ENCODE data around the gene PRKN.
"Not testable (repeated sequence)": the region's sequence is repeated elsewhere in the genome, so short reads cannot be mapped to it uniquely, and the experiment has no call there.

Gene PRKN

DNA sequence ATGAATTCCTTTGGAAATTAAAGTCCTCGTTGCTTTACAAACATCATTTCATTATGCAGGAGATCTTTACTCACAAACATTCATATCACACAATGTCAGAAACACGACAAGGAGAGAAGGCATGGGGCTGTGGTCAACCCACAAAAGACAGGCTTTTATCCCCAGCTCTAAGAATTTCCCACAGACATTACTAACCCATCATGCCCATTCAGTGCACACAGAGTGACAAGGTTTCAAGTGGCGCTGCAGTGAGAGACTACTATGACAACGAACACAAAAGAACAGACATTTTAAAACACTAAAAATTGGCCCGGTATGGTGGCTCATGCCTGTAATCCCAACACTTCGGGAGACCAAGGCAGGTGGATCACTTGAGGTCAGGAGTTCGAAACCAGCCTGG is 873.9 kb downstream of the PRKN start:
- DNase-seq (ENCODE audit: low read depth, low spot score): peak; percentile 75

DNA sequence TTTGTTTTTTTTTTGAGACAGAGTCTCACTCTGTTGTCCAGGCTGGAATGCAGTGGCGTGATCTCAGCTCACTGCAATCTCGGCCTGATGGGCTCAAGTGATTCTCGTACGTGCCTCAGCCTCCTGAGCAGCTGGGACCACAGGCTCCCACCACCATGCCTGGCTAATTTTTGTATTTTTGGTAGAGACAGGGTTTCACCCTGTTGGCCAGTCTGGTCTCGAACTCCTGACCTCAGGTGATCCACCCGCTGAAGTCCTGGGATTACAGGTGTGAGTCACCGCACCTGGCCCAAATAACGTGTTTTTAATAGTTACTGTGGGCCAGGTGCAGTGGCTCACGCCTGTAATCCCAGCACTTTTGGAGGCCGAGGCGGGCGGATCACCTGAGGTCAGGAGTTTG is 876.1 kb downstream of the PRKN start:
- not testable (repeated sequence) for DNase-seq (ENCODE audit: low read depth, low spot score)

DNA sequence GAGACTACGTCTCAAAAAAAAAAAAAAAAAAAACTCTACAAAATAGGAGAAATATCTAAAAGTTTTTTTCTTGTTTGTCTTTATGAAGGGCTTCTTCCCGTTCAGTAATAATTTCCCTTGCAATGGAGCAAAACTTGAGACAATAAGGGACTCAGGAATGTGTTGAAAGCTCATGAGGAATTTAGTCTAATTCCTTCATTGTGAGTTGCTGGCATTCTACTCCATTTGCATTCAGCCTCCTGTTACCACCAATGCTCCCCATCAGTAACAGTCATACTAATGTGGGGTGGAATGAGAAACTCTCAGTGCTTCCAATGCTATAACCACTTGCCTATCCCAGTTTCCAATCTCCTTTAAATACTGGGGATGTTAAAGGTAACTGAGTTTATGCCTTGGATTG is 877.0 kb downstream of the PRKN start:
- DNase-seq (ENCODE audit: low read depth, low spot score): peak; percentile 78

DNA sequence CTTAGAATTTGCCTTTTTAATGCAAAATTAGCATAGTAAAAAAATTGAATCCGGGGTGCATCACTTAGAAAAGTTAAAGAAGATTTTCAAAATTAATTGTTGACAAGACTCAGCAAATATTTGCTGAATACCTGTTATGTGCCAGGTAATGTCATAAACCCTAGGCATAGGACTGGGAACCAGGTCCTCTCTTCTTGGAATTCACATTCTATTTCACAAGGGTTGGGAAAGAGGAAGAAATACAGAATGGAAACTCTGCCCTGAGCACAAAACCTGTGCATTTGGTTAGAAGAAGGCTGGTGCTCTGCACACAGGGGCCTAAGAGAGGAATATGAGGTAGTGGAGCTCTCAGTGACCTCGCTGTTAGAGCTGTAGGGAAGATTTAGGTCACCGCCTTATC is 879.9 kb downstream of the PRKN start:
- DNase-seq (ENCODE audit: low read depth, low spot score): no peak

DNA sequence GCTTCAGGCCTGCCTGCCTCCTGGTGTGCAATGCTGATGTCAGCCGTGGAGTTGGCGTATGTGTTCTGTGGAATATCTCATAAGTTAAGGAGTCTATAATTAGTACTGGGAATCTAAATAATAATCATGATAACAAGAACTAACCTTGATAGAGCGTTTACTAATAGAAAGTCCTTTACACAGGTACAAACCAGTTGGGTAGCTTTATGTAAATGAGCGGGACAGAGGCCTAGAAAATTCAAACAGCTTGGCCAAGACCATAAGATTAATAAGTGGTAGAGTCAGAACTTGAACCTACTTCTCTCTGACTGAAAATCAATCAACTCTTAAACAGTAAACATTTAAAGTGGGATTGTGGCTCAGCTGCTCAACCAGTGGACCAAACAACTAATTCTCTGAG is 882.8 kb downstream of the PRKN start:
- no peak for DNase-seq (ENCODE audit: low read depth, low spot score)

DNA sequence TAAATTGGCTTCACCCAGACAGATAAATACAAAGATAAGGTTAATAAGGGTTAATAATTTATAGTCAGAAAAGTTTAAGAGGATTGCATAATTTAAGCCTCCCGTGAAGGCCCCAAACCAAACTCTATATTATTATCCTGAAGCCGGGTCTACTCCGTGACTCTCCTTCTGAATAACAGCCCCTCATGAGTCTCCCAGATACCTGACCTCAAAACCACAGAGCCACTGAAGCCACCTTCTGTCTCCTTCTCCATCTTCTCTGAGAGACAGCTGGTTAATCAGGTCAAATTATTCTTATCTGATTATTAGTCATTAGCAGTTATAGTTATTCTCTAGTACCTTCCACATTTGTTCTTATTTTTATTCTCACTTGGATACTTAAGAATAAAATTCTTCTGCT is 884.5 kb downstream of the PRKN start:
- no peak for DNase-seq (ENCODE audit: low read depth, low spot score)

DNA sequence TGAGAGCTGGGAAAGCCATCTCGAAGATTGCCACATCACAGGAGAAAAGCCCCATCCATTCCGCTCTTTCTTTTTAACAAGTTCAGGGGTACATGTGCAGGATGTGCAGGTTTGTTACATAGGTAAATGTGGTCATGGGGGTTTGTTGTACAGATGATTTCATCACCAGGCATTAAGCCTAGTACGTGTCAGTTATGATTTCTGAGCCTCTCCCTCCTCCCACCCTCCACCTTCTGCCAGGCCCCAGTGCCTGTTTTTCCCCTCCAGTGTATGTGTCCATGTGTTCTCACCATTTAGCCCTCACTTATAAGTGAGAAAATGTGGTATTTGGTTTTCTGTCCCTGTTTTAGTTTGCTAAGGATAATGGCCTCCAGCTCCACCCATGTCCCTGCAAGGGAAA is 887.2 kb downstream of the PRKN start:
- no peak for DNase-seq (ENCODE audit: low read depth, low spot score)

DNA sequence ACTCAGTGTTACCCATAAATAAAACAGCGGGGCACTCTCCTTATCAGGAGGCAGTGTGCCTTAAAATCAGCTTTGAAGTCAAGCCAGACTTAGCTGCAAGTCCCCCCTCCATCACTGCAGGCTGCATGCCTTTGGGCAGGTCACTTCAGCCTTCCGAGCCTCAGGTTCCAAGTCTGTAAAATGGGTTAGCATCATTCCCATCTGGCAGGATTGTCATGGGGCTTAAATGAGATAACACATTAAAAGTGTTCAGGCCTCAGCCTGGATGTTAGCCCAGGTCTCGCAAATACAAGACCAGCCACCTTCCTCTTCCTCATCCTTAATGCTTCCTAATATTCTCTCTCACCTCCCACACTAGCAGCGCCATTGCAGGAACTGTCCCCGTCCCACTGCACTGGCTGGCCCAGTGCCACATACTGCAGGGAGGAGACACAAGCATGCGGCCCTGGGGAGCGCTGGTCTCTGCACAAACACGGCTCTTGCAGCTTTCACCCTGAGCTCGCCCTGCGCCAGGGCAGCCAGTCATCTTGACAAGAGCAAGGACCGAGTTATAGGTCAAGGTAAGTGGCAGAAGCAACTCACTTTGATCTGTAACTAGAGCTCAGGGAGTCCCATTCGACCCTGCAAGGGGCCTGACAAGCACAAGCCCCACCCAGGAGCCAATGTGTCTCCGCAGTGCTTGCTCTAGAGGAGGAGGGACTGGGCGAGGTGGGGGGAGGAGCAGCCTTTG is 889.1 kb downstream of the PRKN start:
- no peak for DNase-seq (ENCODE audit: low read depth, low spot score)

DNA sequence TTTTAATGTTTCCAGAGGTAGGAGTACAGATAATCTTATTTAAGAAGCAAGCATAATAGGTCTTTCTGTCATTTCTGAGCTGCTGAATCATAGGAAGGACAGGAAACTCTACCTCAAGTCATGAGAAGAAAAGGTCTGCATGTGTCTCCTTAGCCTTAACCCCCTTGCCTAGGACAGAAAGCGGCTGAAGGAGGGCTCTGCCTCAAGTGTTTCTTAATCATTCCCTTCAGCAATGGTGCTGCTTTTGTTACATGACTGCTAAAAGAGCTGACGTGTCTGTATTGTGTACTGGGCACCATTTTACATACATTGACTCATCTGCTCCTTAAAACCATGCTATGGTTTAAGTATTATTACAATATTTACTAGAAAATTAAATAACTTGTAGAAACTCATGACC is 889.7 kb downstream of the PRKN start:
- peak; percentile 38 for DNase-seq (ENCODE audit: low read depth, low spot score)

DNA sequence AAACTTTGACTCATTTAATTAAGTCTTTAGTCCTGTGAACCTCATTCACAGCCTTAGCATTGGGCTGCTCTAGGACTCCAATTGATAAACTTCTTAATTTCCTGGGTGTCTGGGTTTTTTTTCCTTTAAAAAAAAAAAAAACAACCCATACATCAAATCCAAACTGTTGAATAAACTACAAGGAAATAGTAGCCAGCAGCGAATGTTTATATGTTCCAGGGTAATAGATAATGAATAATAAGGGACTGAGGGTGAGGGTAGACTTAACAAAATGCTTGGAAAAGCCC is 890.2 kb downstream of the PRKN start:
- DNase-seq (ENCODE audit: low read depth, low spot score): no peak

DNA sequence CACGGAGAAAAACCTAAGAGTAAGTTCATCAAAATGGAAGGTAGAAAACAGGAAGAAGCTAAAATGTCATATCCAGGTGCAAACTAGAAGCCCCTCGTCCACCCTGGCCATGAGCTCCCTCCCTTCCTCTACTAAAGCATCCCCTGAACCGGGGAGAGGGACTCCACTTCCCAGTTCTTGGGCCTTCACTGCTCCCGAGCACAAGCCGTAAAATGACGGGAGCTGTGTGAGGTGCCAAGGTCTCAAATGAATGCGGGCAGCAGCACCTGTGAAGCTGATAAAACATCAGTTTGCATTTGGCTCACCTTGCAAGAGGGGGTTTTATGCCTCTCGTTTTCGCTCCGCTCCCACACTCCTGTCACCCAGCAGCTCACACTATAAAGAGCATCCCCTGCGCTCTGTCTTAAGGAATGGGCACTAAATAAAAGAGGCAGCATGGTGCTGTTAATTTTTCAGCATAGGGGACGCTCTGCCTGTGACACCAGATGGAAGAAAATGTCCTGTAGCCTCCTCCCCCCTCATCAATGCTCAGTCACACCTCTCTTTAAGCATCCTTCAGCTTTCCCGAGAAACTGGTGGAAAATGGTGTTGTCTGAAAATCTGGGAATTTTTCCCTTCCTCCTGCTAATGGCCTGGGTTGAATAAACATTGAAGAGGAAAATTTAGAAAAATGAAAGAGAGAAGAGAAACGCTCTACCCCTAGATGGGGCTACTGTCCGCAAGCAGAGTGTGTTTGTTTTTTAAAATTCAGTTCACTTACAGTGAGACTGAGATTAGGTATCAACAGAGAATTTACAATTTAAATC is 890.7 kb downstream of the PRKN start:
- DNase-seq (ENCODE audit: low read depth, low spot score): peak; percentile 73

DNA sequence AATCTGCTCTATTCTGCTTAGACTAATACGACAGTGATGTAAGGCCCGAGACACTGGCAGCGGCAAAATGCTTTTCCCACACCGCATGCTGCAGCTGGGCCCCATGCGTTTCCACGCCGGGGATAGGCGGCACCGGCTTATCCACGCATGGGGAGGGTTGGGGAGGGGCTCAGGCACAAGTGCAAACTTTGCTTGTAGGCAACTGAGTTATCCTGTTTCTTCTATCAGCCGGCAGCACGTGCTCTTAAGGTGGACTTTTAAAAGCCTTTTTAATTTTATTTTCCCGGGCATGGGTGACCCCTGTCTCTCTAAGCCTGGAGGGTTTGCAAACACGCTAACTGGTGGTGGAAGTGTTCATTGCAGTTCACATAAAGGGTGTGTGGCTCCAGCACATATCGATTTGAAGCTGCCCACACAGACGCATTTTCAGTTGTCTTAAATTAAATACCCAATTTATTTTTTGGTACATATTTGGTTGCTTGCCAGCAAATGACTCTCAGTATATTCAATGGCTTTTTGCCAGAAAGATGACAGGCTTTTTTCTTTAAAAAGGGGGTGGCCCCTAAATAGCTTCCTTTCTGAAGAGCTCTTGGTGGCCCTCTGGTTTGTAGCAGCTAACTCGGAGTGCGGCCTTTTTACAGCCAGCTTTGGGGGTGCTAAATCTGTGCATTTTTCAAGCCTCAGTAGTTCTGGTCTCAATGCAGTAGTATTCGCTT is 891.9 kb downstream of the PRKN start:
- DNase-seq (ENCODE audit: low read depth, low spot score): peak; percentile 26

DNA sequence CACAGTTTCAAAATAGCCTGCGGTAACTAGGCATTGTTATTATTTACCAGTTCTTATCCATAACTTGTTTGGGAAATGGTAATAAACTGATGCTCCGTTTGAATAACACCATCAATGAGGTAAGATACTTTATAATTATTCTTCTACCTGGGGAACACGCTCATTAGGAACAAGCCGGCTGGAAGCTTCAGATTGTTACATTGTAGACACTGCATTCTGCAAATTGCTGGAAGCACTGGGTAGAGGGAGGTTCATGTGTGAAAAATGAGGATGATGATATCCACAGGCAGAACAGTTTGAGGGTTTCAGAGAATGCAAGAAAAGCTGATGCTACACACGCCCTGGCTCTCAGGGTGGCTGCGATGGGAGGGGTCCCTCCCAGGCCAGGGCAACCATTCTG is 893.1 kb downstream of the PRKN start:
- no peak for DNase-seq (ENCODE audit: low read depth, low spot score)

DNA sequence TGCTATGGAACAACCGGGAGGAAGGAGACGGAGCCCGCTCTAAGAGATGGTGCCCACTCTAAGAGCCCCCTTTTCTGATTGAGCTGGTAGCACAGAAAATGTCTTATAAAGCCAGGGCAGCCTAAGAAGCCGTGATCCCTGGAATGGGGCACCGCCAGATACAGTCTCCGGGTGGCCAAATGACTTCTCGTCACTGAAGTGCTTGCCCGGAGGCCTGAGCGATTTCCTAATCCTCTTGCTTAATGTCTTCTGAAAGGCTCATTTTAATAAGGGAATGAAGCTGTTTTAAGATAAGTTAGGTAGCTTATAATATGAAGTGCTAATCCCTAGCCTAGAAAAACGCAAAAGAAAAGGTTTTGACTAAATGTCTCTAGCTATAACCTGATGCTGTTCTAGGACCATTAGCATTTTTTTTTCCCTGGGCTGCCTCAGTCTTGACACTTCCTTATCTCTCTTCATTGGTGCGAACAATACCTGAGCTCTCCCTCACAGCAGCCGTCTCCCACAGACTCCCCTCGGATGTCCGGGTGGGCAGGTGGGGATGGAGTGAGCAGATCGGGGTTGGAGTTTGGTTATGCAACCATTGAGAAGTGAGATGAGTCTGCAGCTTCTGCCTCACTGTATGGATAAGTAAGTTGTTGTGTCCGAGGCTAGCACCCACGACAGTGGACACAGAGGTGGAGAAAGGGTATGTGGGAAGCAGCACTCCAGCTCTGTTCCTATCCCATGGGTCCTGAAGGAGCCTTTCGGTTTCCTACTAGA is 894.3 kb downstream of the PRKN start:
- DNase-seq (ENCODE audit: low read depth, low spot score): no peak

DNA sequence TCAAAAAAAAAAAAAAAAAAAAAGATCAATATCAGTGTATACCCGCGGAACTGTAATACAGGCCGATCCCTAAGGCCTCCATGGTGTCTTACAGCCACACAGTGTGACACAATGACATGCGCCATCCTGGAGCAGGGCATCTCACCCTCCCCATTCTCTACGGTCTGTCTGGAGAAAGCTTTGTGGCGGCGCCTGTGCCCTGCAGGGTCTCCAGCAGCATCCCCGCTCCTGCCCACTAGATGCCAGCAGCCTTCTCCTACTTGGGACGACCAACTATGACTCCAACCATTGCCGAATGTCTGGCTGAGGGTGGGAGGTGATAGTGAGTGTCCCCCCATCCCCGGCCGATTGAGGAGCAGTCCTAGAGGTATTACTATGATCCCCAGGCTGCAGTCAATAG is 894.9 kb downstream of the PRKN start:
- DNase-seq (ENCODE audit: low read depth, low spot score): no peak

DNA sequence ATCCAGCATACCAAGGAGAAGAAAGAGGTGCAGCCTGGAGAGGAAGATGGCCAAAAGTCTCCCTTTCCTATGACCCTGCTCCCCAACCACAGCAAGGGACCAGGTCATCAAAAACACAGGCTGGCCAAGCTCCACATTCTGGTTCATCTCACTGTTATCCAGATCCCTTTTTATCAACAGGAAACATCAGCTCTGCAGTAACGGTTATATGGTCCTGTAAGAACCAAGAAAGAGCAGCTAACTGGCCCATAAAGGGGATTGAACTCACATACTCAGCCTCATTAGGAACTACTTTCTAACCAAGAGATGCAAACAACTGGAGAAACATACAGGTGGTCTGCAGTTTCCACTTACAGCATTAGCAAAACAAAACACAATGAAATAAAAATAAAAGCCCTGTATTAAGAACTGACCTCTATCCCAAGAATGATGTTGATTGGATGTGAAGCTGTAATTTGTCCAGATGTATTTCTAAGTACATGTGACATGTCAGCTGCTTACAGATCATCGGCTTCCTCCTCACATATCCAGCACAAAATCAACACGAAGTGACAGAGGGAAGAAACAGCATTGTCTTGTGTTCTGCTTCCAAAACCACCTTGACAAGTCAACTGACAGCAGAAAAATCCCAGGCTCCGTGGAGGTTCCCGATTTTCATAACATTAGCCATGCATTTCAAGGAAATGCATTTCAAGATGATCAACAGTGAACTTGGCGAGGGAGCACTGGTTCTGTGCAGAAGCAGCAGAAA is 896.5 kb downstream of the PRKN start:
- DNase-seq (ENCODE audit: low read depth, low spot score): no peak

DNA sequence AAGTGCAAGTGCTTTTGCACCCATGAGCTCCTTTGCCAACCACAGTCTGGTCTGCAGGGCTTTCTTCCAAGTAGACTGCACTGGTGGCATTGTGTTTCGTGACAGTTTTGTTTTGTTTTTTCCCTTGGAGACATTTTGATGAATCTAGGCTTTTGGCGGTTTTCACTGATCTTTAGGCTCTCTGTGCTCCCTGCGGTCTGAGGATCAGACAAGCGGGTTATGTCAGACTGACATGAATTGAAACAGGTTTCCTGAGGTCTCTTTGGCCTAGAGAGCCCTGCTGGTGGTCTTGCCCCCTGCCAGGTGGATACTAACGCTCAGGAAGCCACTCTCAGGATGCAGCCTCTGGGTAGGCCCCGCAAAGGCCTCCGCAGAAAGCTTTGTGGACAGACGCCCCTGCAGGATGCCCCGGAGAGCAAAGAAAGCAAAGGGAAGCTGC is 898.3 kb downstream of the PRKN start:
- DNase-seq (ENCODE audit: low read depth, low spot score): peak; percentile 91

DNA sequence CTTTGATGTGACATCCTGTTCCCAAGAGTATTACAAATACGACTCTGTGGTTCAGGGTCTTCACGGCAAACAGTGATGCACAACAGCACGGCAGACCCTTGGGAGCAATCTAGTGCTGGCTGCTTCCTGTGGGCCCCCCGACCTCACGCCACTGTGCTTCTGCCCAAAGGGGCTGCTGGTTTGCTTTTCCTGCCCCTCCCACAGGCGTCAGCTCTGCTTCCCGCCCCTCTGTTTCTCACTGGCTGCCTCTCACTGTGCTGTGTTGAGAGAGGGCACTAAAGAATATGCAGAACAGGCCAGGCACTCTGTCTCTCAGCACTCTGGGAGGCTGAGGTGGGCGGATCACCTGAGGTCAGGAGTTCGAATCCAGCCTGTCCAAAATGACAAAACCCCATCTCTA is 899.2 kb downstream of the PRKN start:
- no peak for DNase-seq (ENCODE audit: low read depth, low spot score)

DNA sequence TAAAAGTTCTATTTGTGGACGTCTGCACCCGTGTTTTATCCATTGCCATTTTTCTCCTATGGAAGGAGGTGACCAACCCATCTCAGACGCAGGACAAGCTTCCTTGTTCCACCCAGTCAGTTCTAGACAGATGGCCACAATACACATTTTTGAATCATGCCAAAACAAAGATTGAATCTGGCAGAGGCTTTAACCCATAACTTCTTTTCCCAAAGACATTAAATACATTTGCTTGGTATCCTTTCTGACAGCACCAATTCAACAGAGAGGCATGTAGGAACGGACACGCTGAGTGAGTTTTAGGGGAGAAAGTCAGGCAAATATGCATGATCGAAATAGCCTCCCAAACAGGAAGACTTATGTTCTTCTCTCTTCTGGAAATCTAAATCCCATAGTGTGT is 901.1 kb downstream of the PRKN start:
- DNase-seq (ENCODE audit: low read depth, low spot score): no peak

DNA sequence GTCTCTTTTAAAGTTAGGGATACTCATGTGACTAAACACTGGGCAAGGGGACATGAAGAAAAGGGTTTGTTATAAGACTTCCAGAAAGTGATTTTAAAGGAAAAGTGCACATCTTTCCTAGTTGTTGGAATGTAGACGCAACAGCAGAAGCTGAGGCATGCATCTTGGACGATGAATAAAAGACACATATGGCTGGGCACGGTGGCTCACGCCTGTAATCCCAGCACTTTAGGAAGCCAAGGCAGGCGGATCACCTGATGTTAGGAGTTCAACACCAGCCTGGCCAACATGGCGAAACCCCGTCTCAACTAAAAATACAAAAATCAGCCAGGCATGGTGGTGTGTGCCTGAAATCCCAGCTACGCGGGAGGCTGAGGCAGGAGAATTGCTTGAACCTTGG is 905.4 kb downstream of the PRKN start:
- DNase-seq (ENCODE audit: low read depth, low spot score): not testable (repeated sequence)

DNA sequence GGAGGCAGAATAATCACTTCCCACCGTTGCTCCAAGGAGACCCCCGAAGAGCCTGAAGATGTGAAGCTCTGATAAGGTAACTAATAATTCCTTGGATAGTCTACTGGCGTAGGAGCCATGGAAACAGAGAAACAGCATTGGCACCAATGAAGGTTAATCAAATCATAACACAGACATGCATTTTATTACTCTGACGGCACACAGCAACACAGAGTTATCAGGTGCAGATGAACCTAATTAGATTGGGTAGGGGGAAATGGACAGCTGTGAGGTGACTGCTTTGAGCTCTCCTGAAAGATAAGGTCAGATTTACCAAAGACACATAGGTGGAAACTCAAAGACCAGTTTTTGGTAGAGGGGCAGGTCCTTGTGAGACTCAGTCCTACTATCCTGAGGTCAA is 909.7 kb downstream of the PRKN start:
- DNase-seq (ENCODE audit: low read depth, low spot score): no peak
